Stimulated activated effector memory CD8-positive, alpha-beta T cell treated with anti-CD3 and anti-CD28 coated beads, Interleukin-12 subunit alpha, Interleukin-12 subunit beta, amount 100 ng/mL, for 72 hours (primary cell): Measurements from ENCODE around the gene CDC42EP4.
A peak's percentile ranks its signal among the peaks of the same experiment; 100 is the strongest.

Experiments
- ATAC-seq: fragments of 150-1000 bp; cut with Tn5 transposase; 2 replicates; pipeline ENCODE4 v1.10.0; 2021
- DNase-seq, 2 donors: peaks; one replicate each; pipeline ENCODE4 v3.0.0; 2021 to 2022; ENCODE audit warnings: low spot score in 2 of 2
- H3K27ac Mint-ChIP-seq: one replicate; pipeline ENCODE4 v1.8.0; 2022; ENCODE audit warnings: mild to moderate bottlenecking, mixed read lengths
- H3K36me3 Mint-ChIP-seq: one replicate; pipeline ENCODE4 v1.8.0; 2022; ENCODE audit warnings: mild to moderate bottlenecking, mixed read lengths
- H3K4me1 Mint-ChIP-seq: one replicate; pipeline ENCODE4 v1.8.0; 2022; ENCODE audit warnings: mixed read lengths
- H3K4me3 Mint-ChIP-seq: one replicate; pipeline ENCODE4 v1.8.0; 2022; ENCODE audit warnings: mild to moderate bottlenecking, mixed read lengths
- H3K9me3 Mint-ChIP-seq: one replicate; pipeline ENCODE4 v1.8.0; 2022; ENCODE audit warnings: mixed read lengths

Gene CDC42EP4

DNA sequence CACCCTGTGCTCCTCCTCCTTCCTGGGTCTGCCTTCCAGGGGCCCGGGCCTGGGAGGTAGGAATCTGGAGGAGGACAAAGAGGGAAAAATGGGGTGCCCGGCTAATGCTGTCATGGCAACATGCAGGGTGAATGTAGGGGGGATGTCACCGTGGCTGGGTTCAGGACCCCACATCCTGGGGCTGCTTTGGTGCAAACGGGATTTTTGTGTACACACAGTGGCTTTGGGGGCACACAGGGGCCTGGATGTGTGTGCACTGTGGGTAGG is 37.0 kb upstream of the CDC42EP4 start:
- Mint-ChIP-seq H3K9me3 (no peaks in the 10 kb centered on the region), H3K36me3 (no peaks in the 10 kb centered on the region), H3K4me1 (no peaks in the 10 kb centered on the region), H3K4me3 (no peak overlapping the region), H3K27ac (no peak overlapping the region)
- no peak for ATAC-seq
- DNase-seq: no peak

GRCh38 chr17:73348018-73348828 is 36.4 kb upstream of the CDC42EP4 start:
- H3K4me3 Mint-ChIP-seq: no peak overlapping the region
- ATAC-seq (no peak), DNase-seq (no peak)
- H3K36me3 Mint-ChIP-seq: no peaks in the 10 kb centered on the region
- H3K27ac Mint-ChIP-seq: no peak overlapping the region
- H3K4me1 Mint-ChIP-seq: no peaks in the 10 kb centered on the region
- no peaks in the 10 kb centered on the region for H3K9me3 Mint-ChIP-seq

DNA sequence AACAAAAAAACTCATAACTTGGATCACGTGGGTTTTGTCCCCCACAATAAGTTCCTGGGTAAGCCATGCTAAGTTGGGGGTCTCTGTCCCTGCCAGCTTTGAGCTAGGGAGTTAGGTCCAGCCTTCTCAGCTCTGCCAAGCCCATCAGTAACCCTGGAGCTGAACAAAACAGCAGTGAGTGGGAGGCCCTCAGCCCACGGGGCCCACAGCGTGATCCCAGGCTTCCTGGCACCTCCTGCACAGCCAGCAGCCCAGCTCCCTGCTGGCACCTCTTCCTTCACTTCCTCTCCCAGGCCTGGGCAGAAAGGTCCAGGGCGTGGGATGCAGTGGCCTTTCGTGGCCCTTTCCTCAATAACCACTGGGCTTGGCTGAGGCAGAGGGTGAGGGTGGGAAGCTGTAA is 35.5 kb upstream of the CDC42EP4 start:
- no peak overlapping the region for H3K4me3 Mint-ChIP-seq
- DNase-seq (no peak), ATAC-seq (no peak)
- H3K9me3 Mint-ChIP-seq: no peaks in the 10 kb centered on the region
- no peaks in the 10 kb centered on the region for H3K4me1 Mint-ChIP-seq
- H3K36me3 Mint-ChIP-seq: no peaks in the 10 kb centered on the region
- H3K27ac Mint-ChIP-seq: no peak overlapping the region

DNA sequence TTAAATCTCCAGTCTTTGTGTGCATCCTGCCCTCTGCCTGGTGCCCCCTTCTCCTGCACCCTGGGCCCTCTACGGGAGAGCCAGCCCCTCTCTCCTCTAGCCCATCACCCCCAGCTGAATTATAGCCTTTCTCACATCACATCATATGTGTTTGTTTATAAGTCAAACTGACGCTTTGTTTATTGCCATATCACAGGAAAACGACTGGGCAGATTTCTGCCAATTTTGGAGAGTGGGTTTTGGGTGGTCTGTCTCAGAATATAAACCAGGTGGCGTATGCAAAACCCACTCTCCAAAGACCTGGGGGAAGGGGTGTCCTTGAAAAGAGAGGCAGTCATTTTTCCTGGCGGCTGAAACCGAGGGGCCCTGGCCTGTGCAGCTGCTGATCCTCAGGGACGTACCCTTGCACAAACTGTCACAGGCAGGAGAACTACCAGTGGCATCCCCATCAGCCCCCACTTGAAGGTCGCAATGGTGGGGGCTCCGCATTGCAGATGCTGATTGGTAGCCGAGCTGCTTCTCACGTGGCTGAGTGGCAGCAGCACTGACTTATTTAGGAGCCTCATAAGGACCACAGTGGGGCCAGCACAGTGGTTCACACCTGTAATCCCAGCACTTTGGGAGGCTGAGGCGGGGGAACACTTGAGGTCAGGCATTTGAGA is 34.8 kb upstream of the CDC42EP4 start:
- Mint-ChIP-seq H3K36me3 (no peaks in the 10 kb centered on the region), H3K27ac (no peak overlapping the region), H3K4me1 (no peaks in the 10 kb centered on the region), H3K9me3 (no peaks in the 10 kb centered on the region), H3K4me3 (no peak overlapping the region)
- no peak for DNase-seq
- no peak for ATAC-seq

DNA sequence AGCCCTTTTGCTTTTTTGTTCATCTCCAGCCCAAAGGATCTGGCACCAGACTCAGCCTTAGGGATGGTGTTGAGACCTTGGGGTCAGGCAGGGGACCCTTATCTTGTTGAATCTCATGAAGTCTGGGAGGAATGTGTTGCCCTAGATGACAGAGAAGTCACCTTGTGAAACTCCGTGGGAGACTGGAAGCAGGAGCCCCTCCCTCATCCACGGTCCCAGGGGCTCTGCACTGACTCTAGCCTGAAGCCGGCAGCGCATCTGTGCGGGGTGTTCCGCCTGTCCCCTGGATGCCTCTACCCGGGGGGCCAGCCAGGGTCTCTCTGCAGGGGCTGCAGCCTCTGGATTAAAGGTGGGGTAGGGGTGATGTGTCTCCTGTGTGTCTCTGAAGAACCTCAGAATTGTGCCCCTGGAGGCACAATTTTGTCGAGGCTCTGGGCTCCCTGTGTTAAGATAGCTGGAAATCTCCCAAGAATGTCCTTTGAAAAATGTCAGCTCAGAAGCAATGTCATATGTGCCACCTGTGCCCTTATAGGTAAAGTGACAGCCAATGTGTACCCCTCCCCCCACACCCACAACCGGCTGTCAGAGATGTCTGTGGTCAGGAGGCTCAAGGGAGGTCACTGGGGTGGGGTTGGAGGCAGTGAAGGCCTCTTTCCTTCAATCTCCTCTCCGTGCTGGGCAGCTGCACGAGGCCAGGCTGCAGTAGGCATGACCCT is 32.1 kb upstream of the CDC42EP4 start:
- DNase-seq (no peak), ATAC-seq (no peak)
- no peak overlapping the region for H3K4me3 Mint-ChIP-seq
- no peaks in the 10 kb centered on the region for H3K9me3 Mint-ChIP-seq
- no peaks in the 10 kb centered on the region for H3K36me3 Mint-ChIP-seq
- no peak overlapping the region for H3K27ac Mint-ChIP-seq
- H3K4me1 Mint-ChIP-seq: no peaks in the 10 kb centered on the region

DNA sequence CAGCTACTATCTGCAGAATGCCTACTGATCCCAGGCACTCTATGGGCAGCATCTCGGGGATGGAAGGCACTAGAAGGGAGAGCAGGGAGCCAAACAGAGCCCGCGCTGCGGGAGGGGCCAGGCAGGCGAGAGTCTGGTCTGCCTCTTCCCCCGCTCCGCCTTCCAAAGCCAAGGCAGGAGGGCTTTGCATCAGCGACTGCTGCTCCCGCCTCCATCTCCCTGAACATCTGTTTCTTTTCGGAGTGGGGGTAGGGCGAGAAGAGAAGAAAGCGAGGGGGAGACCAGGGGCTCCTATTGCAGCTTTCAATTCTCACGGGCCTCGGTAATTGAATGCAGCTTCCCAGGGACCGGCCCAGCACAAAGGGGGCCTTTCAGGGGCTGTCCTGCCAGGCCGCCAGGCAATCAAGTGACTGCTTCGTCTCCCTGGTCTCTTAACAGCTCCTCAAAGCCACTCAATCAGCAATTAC is 31.4 kb upstream of the CDC42EP4 start:
- Mint-ChIP-seq H3K9me3 (no peaks in the 10 kb centered on the region), H3K4me1 (no peaks in the 10 kb centered on the region), H3K36me3 (no peaks in the 10 kb centered on the region), H3K27ac (no peak overlapping the region), H3K4me3 (no peak overlapping the region)
- DNase-seq (no peak), ATAC-seq (no peak)

DNA sequence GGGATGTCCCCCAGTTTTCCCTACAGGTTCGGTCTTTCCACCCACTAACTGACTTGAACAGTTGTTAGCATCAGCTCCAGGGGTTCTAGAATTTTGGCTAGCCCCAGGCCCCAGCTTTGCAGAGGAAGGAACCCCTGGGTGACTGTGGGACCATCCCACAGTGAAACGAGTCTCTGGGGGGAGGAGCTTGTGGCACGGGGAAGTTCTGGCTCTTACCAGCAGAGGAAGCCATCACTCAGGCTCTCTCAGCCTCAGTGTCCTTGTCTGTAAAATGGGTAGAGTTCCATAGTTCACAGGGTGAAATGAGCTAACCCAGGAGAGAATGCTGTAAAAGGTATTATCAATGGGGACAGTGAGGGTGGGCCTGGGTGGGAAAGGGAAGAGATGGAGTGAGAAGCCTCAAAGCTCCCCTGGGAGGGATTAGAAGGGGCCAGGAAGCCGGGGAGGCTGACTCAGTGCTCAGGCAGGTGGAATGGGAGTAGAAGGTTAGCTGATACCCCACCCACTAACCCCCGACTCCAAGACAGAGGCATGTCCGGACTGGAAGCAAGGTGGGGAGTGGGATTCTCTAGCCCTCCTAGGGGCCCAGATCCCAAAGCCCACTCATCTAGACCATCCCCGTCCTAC is 30.9 kb upstream of the CDC42EP4 start:
- ATAC-seq (no peak), DNase-seq (no peak)
- Mint-ChIP-seq H3K9me3 (no peaks in the 10 kb centered on the region), H3K4me1 (no peaks in the 10 kb centered on the region), H3K27ac (no peak overlapping the region), H3K36me3 (no peaks in the 10 kb centered on the region), H3K4me3 (no peak overlapping the region)

- no peak overlapping the region for H3K27ac Mint-ChIP-seq
- H3K9me3 Mint-ChIP-seq: no peaks in the 10 kb centered on the region
- ATAC-seq: no peak
- no peaks in the 10 kb centered on the region for H3K4me1 Mint-ChIP-seq
- DNase-seq: no peak
- no peaks in the 10 kb centered on the region for H3K36me3 Mint-ChIP-seq
- no peak overlapping the region for H3K4me3 Mint-ChIP-seq
Measured at GRCh38 chr17:73342050-73342522, 30.3 kb upstream of the CDC42EP4 start.

DNA sequence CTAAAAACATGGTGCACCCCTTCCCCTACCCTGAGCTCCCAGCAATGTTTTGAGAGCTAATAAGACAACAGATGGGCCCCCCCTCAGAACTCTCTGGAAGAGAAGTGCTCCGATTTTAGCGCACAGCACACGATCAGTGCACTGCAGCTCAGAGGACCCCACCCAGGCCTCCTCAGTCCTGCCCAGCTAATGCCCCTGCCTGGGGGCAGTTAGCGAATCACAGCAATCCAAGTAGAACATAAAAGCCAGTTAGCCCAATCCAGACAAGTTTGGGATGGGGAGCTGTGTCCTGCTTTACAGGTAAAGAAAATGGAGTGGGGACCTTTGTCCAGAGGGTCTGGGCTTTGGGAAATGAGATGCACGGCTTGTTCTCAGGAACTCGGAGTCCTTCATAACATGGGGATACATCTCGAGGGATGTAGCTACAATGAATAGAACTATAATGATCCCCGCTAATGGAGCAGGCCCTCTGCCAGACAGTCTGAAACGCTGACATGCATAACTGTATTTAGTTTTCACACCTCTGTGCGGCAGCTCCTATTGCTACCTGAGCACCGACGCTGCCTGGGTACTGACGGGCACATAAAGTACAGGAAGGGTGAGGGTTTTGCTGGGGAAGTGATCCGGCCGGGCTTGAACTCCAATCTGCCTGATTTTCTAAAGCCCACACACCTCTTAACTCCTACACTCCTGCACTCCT is 29.7 kb upstream of the CDC42EP4 start:
- Mint-ChIP-seq H3K27ac (no peak overlapping the region), H3K36me3 (no peaks in the 10 kb centered on the region), H3K4me1 (no peaks in the 10 kb centered on the region), H3K4me3 (no peak overlapping the region), H3K9me3 (no peaks in the 10 kb centered on the region)
- ATAC-seq (no peak), DNase-seq (no peak)

DNA sequence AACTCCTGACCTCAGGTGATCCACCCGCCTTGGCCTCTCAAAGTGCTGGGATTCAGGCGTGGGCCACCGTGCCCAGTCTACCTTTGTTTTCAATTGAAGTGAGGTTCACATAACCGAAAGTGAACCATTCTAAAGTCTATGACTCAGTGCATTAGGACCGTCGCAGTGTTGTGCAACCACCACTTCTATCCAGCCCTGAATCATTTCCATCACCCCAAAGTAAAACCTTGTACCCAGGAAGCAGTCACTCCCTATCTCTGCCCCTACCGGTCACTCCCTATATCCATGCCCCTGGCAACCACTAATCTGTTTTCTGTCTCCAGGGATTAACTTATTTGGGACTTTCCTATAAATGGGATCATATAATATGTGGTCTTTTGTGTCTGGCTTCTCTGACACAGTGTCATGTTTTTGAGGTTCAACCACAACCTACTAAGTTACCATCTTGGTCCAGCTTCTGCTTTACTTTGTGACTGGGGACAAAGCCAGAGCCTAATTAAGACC is 28.3 kb upstream of the CDC42EP4 start:
- Mint-ChIP-seq H3K9me3 (no peaks in the 10 kb centered on the region), H3K4me3 (no peak overlapping the region), H3K4me1 (no peaks in the 10 kb centered on the region), H3K36me3 (no peaks in the 10 kb centered on the region), H3K27ac (no peak overlapping the region)
- peak; percentile 70 for ATAC-seq
- DNase-seq: no peak

- no peak overlapping the region for H3K4me3 Mint-ChIP-seq
- no peaks in the 10 kb centered on the region for H3K4me1 Mint-ChIP-seq
- ATAC-seq (no peak), DNase-seq (no peak)
- H3K9me3 Mint-ChIP-seq: no peaks in the 10 kb centered on the region
- H3K36me3 Mint-ChIP-seq: no peaks in the 10 kb centered on the region
- H3K27ac Mint-ChIP-seq: no peak overlapping the region
Measured at GRCh38 chr17:73338566-73339197, 26.9 kb upstream of the CDC42EP4 start.

DNA sequence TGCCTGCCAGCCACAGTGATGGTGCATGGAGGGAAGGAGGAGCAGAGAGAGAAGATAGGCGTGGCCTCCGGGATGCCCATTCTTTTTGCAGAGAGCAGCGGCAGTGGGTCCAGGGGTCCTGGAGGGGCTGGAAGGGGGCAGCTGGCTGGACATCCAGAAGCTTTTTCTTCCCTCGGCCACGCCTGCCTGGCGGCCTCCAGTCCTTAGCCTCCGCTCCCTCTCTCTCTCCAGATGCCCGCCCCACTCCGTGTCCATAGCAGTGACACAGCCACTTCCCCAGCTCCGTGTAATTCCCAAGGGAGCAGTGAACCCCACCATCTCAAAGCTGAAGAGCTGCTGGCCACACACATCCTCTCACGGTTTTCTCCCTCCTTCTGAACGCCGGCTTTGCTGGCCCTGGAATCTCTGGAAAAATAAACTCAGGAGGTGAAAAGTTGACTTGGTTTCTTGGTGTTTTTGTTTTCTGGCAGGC is 26.3 kb upstream of the CDC42EP4 start:
- Mint-ChIP-seq H3K27ac (no peak overlapping the region), H3K36me3 (no peaks in the 10 kb centered on the region), H3K9me3 (no peaks in the 10 kb centered on the region)

DNA sequence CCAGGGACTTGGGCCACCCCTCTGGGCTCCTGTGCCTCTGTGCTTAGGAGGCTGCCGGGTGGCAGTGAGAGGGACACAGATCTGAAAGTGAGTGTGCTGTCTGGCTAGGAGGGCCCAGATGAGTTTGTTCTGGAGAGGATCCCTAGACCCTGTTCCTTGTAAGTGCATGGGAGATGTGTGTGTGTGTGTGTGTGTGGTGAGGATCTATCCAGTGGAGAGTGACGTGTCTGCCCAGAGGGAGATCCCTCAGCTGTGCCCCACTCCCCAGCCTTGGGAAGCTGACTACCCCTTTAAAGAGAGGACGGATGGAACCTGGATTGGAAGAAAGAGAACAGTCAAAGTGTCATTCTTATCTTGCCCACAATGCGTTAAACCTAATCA is 25.5 kb upstream of the CDC42EP4 start:
- Mint-ChIP-seq H3K36me3 (no peaks in the 10 kb centered on the region), H3K4me1 (no peaks in the 10 kb centered on the region), H3K27ac (no peak overlapping the region), H3K9me3 (no peaks in the 10 kb centered on the region), H3K4me3 (no peak overlapping the region)
- ATAC-seq: no peak
- DNase-seq: no peak

More for the DNA sequence above, 26.3 kb upstream of the CDC42EP4 start:
- H3K4me3 Mint-ChIP-seq: no peak overlapping the region
- ATAC-seq (no peak), DNase-seq (no peak)
- no peaks in the 10 kb centered on the region for H3K4me1 Mint-ChIP-seq
